Measurements from ENCODE around the gene MRPL34.

- TF ChIP-seq, protein P1, sequence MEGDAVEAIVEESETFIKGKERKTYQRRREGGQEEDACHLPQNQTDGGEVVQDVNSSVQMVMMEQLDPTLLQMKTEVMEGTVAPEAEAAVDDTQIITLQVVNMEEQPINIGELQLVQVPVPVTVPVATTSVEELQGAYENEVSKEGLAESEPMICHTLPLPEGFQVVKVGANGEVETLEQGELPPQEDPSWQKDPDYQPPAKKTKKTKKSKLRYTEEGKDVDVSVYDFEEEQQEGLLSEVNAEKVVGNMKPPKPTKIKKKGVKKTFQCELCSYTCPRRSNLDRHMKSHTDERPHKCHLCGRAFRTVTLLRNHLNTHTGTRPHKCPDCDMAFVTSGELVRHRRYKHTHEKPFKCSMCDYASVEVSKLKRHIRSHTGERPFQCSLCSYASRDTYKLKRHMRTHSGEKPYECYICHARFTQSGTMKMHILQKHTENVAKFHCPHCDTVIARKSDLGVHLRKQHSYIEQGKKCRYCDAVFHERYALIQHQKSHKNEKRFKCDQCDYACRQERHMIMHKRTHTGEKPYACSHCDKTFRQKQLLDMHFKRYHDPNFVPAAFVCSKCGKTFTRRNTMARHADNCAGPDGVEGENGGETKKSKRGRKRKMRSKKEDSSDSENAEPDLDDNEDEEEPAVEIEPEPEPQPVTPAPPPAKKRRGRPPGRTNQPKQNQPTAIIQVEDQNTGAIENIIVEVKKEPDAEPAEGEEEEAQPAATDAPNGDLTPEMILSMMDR (IDR thresholded peaks at IDR 0.05; ENCODE audit: low read length) = peak; percentile 93
- no peak for TF ChIP-seq EZH2 (optimal IDR thresholded peaks at IDR 0.05; ENCODE audit: low read depth, low read length)
- TF ChIP-seq EZH2phosphoT487 (IDR thresholded peaks at IDR 0.05; ENCODE audit: low read length) = no peak
Observed at GRCh38 chr19:17305517-17306284, at the start of gene MRPL34.

Data from MM.1S (cell line).